ENCODE data around the gene C10orf62.

DNA sequence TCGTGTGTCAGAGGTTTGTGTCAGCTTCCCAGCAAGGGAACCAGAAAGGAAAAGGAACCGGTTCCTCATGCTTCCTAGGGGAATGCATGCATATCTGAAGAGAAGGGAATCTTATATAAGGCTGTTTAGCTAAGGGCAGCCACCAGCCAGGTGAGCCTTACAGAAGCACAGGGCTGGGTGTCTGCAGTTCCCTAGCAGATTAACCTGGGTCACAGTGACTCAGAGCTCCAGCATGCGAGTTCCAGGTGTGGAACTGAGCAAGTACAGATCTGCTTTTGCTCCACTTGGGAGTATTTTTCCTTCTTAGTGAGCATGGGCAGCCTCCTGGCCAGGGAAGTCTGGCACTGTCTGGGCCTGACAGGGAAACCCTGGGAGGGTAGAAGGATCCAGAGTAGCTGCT, 17.9 kb upstream of the C10orf62 start:
- TF ChIP-seq, protein P1, sequence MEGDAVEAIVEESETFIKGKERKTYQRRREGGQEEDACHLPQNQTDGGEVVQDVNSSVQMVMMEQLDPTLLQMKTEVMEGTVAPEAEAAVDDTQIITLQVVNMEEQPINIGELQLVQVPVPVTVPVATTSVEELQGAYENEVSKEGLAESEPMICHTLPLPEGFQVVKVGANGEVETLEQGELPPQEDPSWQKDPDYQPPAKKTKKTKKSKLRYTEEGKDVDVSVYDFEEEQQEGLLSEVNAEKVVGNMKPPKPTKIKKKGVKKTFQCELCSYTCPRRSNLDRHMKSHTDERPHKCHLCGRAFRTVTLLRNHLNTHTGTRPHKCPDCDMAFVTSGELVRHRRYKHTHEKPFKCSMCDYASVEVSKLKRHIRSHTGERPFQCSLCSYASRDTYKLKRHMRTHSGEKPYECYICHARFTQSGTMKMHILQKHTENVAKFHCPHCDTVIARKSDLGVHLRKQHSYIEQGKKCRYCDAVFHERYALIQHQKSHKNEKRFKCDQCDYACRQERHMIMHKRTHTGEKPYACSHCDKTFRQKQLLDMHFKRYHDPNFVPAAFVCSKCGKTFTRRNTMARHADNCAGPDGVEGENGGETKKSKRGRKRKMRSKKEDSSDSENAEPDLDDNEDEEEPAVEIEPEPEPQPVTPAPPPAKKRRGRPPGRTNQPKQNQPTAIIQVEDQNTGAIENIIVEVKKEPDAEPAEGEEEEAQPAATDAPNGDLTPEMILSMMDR (tag by site-specific recombination; IDR thresholded peaks at IDR 0.05): no peak
- TF ChIP-seq ZNF830 (tag by site-specific recombination; IDR thresholded peaks at IDR 0.05; ENCODE audit: low read depth): no peak
- no peak for TF ChIP-seq ZNF114 (tag by site-specific recombination; IDR thresholded peaks at IDR 0.05)
- TF ChIP-seq, protein P2, sequence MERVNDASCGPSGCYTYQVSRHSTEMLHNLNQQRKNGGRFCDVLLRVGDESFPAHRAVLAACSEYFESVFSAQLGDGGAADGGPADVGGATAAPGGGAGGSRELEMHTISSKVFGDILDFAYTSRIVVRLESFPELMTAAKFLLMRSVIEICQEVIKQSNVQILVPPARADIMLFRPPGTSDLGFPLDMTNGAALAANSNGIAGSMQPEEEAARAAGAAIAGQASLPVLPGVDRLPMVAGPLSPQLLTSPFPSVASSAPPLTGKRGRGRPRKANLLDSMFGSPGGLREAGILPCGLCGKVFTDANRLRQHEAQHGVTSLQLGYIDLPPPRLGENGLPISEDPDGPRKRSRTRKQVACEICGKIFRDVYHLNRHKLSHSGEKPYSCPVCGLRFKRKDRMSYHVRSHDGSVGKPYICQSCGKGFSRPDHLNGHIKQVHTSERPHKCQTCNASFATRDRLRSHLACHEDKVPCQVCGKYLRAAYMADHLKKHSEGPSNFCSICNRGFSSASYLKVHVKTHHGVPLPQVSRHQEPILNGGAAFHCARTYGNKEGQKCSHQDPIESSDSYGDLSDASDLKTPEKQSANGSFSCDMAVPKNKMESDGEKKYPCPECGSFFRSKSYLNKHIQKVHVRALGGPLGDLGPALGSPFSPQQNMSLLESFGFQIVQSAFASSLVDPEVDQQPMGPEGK (tag by site-specific recombination; IDR thresholded peaks at IDR 0.05): no peak
- TF ChIP-seq MYNN (tag by site-specific recombination; IDR thresholded peaks at IDR 0.05; ENCODE audit: borderline replicate concordance): no peak
- TF ChIP-seq ZNF23 (tag by site-specific recombination; IDR thresholded peaks at IDR 0.05; ENCODE audit: borderline replicate concordance): no peak
- no peak for TF ChIP-seq GLI2 (tag by site-specific recombination; IDR thresholded peaks at IDR 0.05; ENCODE audit: borderline replicate concordance, low read depth)
- TF ChIP-seq, protein P3, sequence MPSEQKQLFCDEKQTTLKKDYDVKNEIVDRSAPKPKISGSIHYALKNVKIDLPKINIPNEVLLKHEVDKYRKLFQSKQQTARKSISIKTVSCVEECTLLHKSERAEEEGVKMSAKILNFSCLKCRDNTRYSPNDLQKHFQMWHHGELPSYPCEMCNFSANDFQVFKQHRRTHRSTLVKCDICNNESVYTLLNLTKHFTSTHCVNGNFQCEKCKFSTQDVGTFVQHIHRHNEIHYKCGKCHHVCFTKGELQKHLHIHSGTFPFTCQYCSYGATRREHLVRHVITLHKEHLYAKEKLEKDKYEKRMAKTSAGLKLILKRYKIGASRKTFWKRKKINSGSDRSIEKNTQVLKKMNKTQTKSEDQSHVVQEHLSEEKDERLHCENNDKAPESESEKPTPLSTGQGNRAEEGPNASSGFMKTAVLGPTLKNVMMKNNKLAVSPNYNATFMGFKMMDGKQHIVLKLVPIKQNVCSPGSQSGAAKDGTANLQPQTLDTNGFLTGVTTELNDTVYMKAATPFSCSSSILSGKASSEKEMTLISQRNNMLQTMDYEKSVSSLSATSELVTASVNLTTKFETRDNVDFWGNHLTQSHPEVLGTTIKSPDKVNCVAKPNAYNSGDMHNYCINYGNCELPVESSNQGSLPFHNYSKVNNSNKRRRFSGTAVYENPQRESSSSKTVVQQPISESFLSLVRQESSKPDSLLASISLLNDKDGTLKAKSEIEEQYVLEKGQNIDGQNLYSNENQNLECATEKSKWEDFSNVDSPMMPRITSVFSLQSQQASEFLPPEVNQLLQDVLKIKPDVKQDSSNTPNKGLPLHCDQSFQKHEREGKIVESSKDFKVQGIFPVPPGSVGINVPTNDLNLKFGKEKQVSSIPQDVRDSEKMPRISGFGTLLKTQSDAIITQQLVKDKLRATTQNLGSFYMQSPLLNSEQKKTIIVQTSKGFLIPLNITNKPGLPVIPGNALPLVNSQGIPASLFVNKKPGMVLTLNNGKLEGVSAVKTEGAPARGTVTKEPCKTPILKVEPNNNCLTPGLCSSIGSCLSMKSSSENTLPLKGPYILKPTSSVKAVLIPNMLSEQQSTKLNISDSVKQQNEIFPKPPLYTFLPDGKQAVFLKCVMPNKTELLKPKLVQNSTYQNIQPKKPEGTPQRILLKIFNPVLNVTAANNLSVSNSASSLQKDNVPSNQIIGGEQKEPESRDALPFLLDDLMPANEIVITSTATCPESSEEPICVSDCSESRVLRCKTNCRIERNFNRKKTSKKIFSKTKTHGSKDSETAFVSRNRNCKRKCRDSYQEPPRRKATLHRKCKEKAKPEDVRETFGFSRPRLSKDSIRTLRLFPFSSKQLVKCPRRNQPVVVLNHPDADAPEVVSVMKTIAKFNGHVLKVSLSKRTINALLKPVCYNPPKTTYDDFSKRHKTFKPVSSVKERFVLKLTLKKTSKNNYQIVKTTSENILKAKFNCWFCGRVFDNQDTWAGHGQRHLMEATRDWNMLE (tag by site-specific recombination; conservative IDR thresholded peaks at IDR 0.05; ENCODE audit: low read depth): no peak
- no peak for TF ChIP-seq ZNF121 (tag by site-specific recombination; IDR thresholded peaks at IDR 0.05)
- TF ChIP-seq ZXDB (tag by site-specific recombination; IDR thresholded peaks at IDR 0.05): no peak
- no peak for TF ChIP-seq RBAK (tag by site-specific recombination; IDR thresholded peaks at IDR 0.05)
- TF ChIP-seq, protein P4, sequence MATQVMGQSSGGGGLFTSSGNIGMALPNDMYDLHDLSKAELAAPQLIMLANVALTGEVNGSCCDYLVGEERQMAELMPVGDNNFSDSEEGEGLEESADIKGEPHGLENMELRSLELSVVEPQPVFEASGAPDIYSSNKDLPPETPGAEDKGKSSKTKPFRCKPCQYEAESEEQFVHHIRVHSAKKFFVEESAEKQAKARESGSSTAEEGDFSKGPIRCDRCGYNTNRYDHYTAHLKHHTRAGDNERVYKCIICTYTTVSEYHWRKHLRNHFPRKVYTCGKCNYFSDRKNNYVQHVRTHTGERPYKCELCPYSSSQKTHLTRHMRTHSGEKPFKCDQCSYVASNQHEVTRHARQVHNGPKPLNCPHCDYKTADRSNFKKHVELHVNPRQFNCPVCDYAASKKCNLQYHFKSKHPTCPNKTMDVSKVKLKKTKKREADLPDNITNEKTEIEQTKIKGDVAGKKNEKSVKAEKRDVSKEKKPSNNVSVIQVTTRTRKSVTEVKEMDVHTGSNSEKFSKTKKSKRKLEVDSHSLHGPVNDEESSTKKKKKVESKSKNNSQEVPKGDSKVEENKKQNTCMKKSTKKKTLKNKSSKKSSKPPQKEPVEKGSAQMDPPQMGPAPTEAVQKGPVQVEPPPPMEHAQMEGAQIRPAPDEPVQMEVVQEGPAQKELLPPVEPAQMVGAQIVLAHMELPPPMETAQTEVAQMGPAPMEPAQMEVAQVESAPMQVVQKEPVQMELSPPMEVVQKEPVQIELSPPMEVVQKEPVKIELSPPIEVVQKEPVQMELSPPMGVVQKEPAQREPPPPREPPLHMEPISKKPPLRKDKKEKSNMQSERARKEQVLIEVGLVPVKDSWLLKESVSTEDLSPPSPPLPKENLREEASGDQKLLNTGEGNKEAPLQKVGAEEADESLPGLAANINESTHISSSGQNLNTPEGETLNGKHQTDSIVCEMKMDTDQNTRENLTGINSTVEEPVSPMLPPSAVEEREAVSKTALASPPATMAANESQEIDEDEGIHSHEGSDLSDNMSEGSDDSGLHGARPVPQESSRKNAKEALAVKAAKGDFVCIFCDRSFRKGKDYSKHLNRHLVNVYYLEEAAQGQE (tag by site-specific recombination; IDR thresholded peaks at IDR 0.05): no peak

All from HEK293 (cell line).